ENCODE data around the gene GOLGA1.
A peak's percentile ranks its signal among the peaks of the same experiment; 100 is the strongest.
"Not testable (repeated sequence)": the region's sequence is repeated elsewhere in the genome, so short reads cannot be mapped to it uniquely, and the experiment has no call there.

Gene GOLGA1

DNA sequence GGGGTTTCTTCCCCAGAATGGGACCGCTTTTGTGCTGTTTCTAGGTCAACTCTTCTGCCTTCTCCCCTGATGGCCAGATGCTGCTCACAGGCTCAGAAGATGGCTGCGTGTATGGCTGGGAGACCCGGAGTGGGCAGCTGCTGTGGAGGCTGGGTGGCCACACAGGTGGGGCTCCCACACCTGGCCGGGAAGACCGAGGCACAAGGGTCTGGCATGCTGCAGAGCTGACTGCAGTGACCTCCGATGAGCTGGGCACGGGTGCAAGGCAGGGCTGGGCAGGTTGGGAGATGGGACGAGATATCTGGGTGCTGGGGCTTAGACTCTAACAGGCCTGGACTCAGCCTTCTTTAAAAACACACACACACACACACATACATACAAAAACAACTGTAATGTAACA, 86.7 kb downstream of the GOLGA1 start:
- DNase-seq = no peak
- Histone ChIP-seq H3K27me3 (replicated peaks; ENCODE audit: control insufficient read depth, insufficient read depth, low read length, poor library complexity, severe bottlenecking) (no peaks in the 10 kb centered on the region), H3K4me3 (ENCODE audit: insufficient read depth, low read depth, low read length, poor library complexity, severe bottlenecking) (no peak overlapping the region), H3K27ac (ENCODE audit: insufficient read depth, low read length, poor library complexity, severe bottlenecking) (peak overlapping the region; percentile 56), H3K36me3 (ENCODE audit: control insufficient read depth, insufficient read depth, low read length) (peaks cover 28% of the 10 kb centered on the region), H3K9me3 (ENCODE audit: control insufficient read depth, low read length) (no peaks in the 10 kb centered on the region), H3K4me1 (ENCODE audit: control insufficient read depth, insufficient read depth, low read length, poor library complexity, severe bottlenecking) (peaks cover 5% of the 10 kb centered on the region)

DNA sequence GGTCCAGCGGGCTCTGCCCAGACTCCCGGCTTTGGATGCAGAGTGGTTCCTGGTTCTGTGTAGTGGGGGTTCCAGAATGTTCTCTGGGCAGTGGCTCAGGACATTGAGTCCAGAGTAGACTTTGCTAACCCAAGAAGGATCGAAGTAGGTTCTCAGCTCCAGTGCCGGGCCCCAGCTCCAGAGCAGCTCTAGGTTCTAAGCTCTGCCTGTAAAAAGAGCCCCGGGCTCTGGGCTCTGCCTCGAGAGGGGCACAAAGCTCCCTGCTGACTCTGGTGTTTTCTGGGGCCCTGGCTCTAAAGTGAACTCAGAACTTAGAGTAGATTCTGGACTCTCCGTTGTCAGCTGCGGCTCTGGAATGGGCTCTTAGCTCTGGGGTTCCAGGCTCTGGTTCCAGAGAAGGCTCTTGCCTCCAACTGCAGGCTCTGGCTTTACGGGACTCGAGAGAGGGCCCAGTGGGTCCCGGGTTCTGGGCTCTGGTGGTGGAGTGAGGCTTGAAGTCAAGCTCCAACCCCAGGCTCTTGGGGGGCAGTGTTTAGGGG, 87.2 kb downstream of the GOLGA1 start:
- peaks cover 5% of the 10 kb centered on the region for H3K4me1 ChIP-seq (ENCODE audit: control insufficient read depth, insufficient read depth, low read length, poor library complexity, severe bottlenecking)
- no peaks in the 10 kb centered on the region for H3K9me3 ChIP-seq (ENCODE audit: control insufficient read depth, low read length)
- peak overlapping the region; percentile 40 for H3K4me3 ChIP-seq (ENCODE audit: insufficient read depth, low read depth, low read length, poor library complexity, severe bottlenecking)
- peaks cover 23% of the 10 kb centered on the region for H3K36me3 ChIP-seq (ENCODE audit: control insufficient read depth, insufficient read depth, low read length)
- DNase-seq = no peak
- no peaks in the 10 kb centered on the region for H3K27me3 ChIP-seq (replicated peaks; ENCODE audit: control insufficient read depth, insufficient read depth, low read length, poor library complexity, severe bottlenecking)
- H3K27ac ChIP-seq (ENCODE audit: insufficient read depth, low read length, poor library complexity, severe bottlenecking) = peak overlapping the region; percentile 56

GRCh38 chr9:124852829-124853531, 87.9 kb downstream of the GOLGA1 start, which contains the start of gene WDR38:
Gene WDR38, plus strand, starts transcription at chr9:124853460. Its CDS starts 72 bp downstream, at chr9:124853532.
- Histone ChIP-seq H3K4me1 (ENCODE audit: control insufficient read depth, insufficient read depth, low read length, poor library complexity, severe bottlenecking) (peaks cover 5% of the 10 kb centered on the region), H3K36me3 (ENCODE audit: control insufficient read depth, insufficient read depth, low read length) (peaks cover 16% of the 10 kb centered on the region), H3K27me3 (replicated peaks; ENCODE audit: control insufficient read depth, insufficient read depth, low read length, poor library complexity, severe bottlenecking) (no peaks in the 10 kb centered on the region), H3K9me3 (ENCODE audit: control insufficient read depth, low read length) (no peaks in the 10 kb centered on the region), H3K27ac (ENCODE audit: insufficient read depth, low read length, poor library complexity, severe bottlenecking) (peak within 1 kb of the TSS; percentile 56), H3K4me3 (ENCODE audit: insufficient read depth, low read depth, low read length, poor library complexity, severe bottlenecking) (peak within 1 kb of the TSS; percentile 40)
- DNase-seq = peak; percentile 78 to 88 (median 82)

- Histone ChIP-seq H3K27me3 (replicated peaks; ENCODE audit: control insufficient read depth, insufficient read depth, low read length, poor library complexity, severe bottlenecking) (no peaks in the 10 kb centered on the region), H3K27ac (ENCODE audit: insufficient read depth, low read length, poor library complexity, severe bottlenecking) (no peak overlapping the region), H3K9me3 (ENCODE audit: control insufficient read depth, low read length) (no peaks in the 10 kb centered on the region), H3K4me3 (ENCODE audit: insufficient read depth, low read depth, low read length, poor library complexity, severe bottlenecking) (no peak overlapping the region), H3K4me1 (ENCODE audit: control insufficient read depth, insufficient read depth, low read length, poor library complexity, severe bottlenecking) (peaks cover 5% of the 10 kb centered on the region), H3K36me3 (ENCODE audit: control insufficient read depth, insufficient read depth, low read length) (peaks cover 9% of the 10 kb centered on the region)
- no peak for DNase-seq
Observed at GRCh38 chr9:124852121-124852828, 88.6 kb downstream of the GOLGA1 start.

GRCh38 chr9:124849801-124850200, 91.1 kb downstream of the GOLGA1 start:
- H3K27ac ChIP-seq (ENCODE audit: insufficient read depth, low read length, poor library complexity, severe bottlenecking) = no peak overlapping the region
- no peaks in the 10 kb centered on the region for H3K36me3 ChIP-seq (ENCODE audit: control insufficient read depth, insufficient read depth, low read length)
- no peak overlapping the region for H3K4me3 ChIP-seq (ENCODE audit: insufficient read depth, low read depth, low read length, poor library complexity, severe bottlenecking)
- DNase-seq = no peak
- peaks cover 5% of the 10 kb centered on the region for H3K4me1 ChIP-seq (ENCODE audit: control insufficient read depth, insufficient read depth, low read length, poor library complexity, severe bottlenecking)
- H3K27me3 ChIP-seq (replicated peaks; ENCODE audit: control insufficient read depth, insufficient read depth, low read length, poor library complexity, severe bottlenecking) = no peaks in the 10 kb centered on the region
- H3K9me3 ChIP-seq (ENCODE audit: control insufficient read depth, low read length) = no peaks in the 10 kb centered on the region

DNA sequence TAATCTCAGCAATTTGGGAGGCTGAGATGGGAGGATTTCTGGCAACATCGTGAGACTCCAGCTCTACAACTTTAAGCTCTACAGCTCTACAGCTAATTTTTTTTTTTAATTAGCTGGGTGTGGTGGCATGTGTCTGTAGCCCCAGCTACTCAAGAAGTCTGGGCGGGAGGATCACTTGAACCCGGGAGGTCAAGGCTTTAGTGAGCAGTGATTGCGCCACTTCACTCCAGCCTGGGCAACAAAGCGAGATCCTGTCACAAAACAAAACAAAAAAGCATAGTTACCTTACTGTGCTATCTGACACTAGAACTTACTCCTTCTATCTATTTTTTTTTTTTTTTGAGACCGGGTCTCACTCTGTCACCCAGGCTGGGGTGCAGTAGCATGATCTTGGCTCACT, 93.9 kb downstream of the GOLGA1 start:
- Histone ChIP-seq H3K36me3 (ENCODE audit: control insufficient read depth, insufficient read depth, low read length) (no peaks in the 10 kb centered on the region), H3K27me3 (replicated peaks; ENCODE audit: control insufficient read depth, insufficient read depth, low read length, poor library complexity, severe bottlenecking) (no peaks in the 10 kb centered on the region), H3K27ac (ENCODE audit: insufficient read depth, low read length, poor library complexity, severe bottlenecking) (no peak overlapping the region), H3K4me3 (ENCODE audit: insufficient read depth, low read depth, low read length, poor library complexity, severe bottlenecking) (no peak overlapping the region), H3K4me1 (ENCODE audit: control insufficient read depth, insufficient read depth, low read length, poor library complexity, severe bottlenecking) (no peaks in the 10 kb centered on the region), H3K9me3 (ENCODE audit: control insufficient read depth, low read length) (no peaks in the 10 kb centered on the region)
- no peak for DNase-seq

DNA sequence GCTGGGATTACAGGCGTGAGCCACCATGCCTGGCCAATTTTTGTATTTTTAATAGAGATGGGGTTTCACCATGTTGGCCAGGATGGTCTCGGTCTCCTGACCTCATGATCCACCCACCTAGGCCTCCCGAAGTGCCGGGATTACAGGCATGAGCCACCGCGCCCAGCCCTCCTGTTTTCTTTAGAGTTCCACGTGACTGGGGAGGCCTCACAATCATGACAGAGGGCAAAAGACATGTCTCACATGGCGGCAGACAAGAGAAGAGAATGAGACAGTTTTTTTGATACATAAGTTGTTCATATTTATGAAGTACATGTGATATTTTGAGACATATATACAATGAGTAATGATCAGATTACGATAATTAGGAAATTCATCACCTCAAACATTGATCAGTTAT, 94.4 kb downstream of the GOLGA1 start:
- not testable (repeated sequence) for H3K4me3 ChIP-seq (ENCODE audit: insufficient read depth, low read depth, low read length, poor library complexity, severe bottlenecking); H3K27me3 ChIP-seq (replicated peaks; ENCODE audit: control insufficient read depth, insufficient read depth, low read length, poor library complexity, severe bottlenecking); H3K36me3 ChIP-seq (ENCODE audit: control insufficient read depth, insufficient read depth, low read length); H3K4me1 ChIP-seq (ENCODE audit: control insufficient read depth, insufficient read depth, low read length, poor library complexity, severe bottlenecking); DNase-seq; H3K27ac ChIP-seq (ENCODE audit: insufficient read depth, low read length, poor library complexity, severe bottlenecking); H3K9me3 ChIP-seq (ENCODE audit: control insufficient read depth, low read length)

DNA sequence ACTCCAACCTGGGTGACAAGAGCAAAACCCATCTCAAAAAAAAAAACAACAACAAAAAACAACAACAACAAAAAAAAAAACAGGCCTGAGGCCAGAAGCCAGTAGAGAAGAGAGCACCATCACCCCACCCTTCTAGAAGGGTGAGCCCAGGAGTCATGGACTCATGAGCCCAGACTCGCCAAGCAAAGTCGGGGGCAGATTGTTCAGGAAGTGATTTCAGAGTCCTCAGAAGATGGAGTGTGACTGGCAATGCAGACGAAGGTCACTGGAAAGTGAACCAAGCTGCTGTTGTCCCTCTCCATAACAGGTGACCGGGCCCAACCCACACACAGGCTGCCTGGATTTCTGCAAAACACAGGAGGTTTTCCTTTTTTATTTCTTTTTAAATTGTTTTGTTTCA, 96.6 kb downstream of the GOLGA1 start:
- Histone ChIP-seq H3K27ac (ENCODE audit: insufficient read depth, low read length, poor library complexity, severe bottlenecking) (no peak overlapping the region), H3K4me3 (ENCODE audit: insufficient read depth, low read depth, low read length, poor library complexity, severe bottlenecking) (no peak overlapping the region), H3K36me3 (ENCODE audit: control insufficient read depth, insufficient read depth, low read length) (no peaks in the 10 kb centered on the region), H3K4me1 (ENCODE audit: control insufficient read depth, insufficient read depth, low read length, poor library complexity, severe bottlenecking) (no peaks in the 10 kb centered on the region), H3K9me3 (ENCODE audit: control insufficient read depth, low read length) (no peaks in the 10 kb centered on the region), H3K27me3 (replicated peaks; ENCODE audit: control insufficient read depth, insufficient read depth, low read length, poor library complexity, severe bottlenecking) (no peaks in the 10 kb centered on the region)
- DNase-seq = no peak

- Histone ChIP-seq H3K36me3 (ENCODE audit: control insufficient read depth, insufficient read depth, low read length) (no peaks in the 10 kb centered on the region), H3K4me3 (ENCODE audit: insufficient read depth, low read depth, low read length, poor library complexity, severe bottlenecking) (no peak overlapping the region), H3K4me1 (ENCODE audit: control insufficient read depth, insufficient read depth, low read length, poor library complexity, severe bottlenecking) (no peaks in the 10 kb centered on the region), H3K27me3 (replicated peaks; ENCODE audit: control insufficient read depth, insufficient read depth, low read length, poor library complexity, severe bottlenecking) (no peaks in the 10 kb centered on the region), H3K27ac (ENCODE audit: insufficient read depth, low read length, poor library complexity, severe bottlenecking) (no peak overlapping the region), H3K9me3 (ENCODE audit: control insufficient read depth, low read length) (no peaks in the 10 kb centered on the region)
- no peak for DNase-seq
Observed at GRCh38 chr9:124843456-124844034, 97.3 kb downstream of the GOLGA1 start.
